PFSK-1 (cell line): ENCODE measurements around the gene ANKRD13B.

Experiments used
- FOXP2 ChIP-seq: optimal IDR thresholded peaks from 2 replicates; pipeline ENCODE3; 2011; ENCODE audit warnings: borderline replicate concordance, control low read depth, inconsistent platforms; ENCODE audit not compliant: insufficient read depth; ENCODE audit errors: extremely low read length, extremely low read depth
- POLR2AphosphoS5 ChIP-seq: IDR thresholded peaks from 2 replicates; pipeline ENCODE4 v1.6.1; 2012; ENCODE audit warnings: low read depth, mild to moderate bottlenecking, control low read depth, low read length, moderate library complexity
- REST ChIP-seq, 2 experiments: IDR thresholded peaks; 2 replicates each; pipeline versions ENCODE4 v1.6.1 to v1.8.0; 2011 to 2012; ENCODE audit warnings: low read depth in 2 of 2, low read length in 2 of 2, control low read depth in 1 of 2, inconsistent platforms in 1 of 2, mild to moderate bottlenecking in 1 of 2, moderate library complexity in 1 of 2; ENCODE audit not compliant: insufficient read depth in 1 of 2
- SIN3A ChIP-seq: IDR thresholded peaks from 2 replicates; pipeline ENCODE4 v1.6.1; 2012; ENCODE audit warnings: mild to moderate bottlenecking, low read length, moderate library complexity, borderline replicate concordance; ENCODE audit not compliant: insufficient read depth
- TAF1 ChIP-seq: IDR thresholded peaks from 2 replicates; pipeline ENCODE4 v1.6.1; 2012; ENCODE audit warnings: low read length, control low read depth, borderline replicate concordance; ENCODE audit not compliant: insufficient read depth

DNA sequence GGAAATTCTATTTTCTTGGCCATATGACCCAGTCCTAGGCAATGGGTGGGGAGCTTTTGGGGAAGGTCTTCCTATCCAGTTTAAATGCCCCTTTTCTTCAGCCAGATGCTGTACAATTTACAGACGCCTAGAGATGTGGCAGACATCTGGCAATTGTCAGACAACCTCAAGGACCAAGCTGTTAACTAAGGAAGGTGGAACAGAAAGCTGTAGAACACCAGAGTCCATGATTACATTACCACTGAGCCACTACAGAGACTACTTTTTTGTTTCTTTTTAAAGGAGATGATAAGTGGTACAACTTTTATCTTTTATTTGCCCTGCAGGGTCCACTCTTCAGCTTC, 50.9 kb downstream of the ANKRD13B start:
- no peak for TF ChIP-seq REST (IDR thresholded peaks at IDR 0.05; ENCODE audit: insufficient read depth in 1 of 2, low read depth in 2 of 2, low read length in 2 of 2)
- no peak for TF ChIP-seq SIN3A
- TF ChIP-seq POLR2AphosphoS5: no peak
- TF ChIP-seq FOXP2: no peak
- TF ChIP-seq TAF1: no peak
